GM12801 (cell line): ENCODE measurements around the gene SLC12A7.

ENCODE experiments used
- CTCF ChIP-seq: IDR thresholded peaks from one replicate; pipeline ENCODE4 v1.5.1; 2011; ENCODE audit warnings: control low read depth; ENCODE audit not compliant: insufficient read length; ENCODE audit errors: extremely low read depth

Gene SLC12A7

GRCh38 chr5:1079961-1080360, 31.9 kb downstream of the SLC12A7 start:
- TF ChIP-seq CTCF, result no peak

GRCh38 chr5:1079486-1079885, 32.4 kb downstream of the SLC12A7 start:
- TF ChIP-seq CTCF, result no peak

GRCh38 chr5:1078851-1079250, 33.0 kb downstream of the SLC12A7 start:
- TF ChIP-seq CTCF, result no peak

GRCh38 chr5:1078206-1078605, 33.7 kb downstream of the SLC12A7 start:
- TF ChIP-seq CTCF, result no peak

- no peak for TF ChIP-seq CTCF
Observed at GRCh38 chr5:1077491-1078020, 34.3 kb downstream of the SLC12A7 start.

- TF ChIP-seq CTCF, result no peak
Observed at GRCh38 chr5:1077026-1077425, 34.8 kb downstream of the SLC12A7 start.

- no peak for TF ChIP-seq CTCF
Observed at GRCh38 chr5:1076406-1076805, 35.5 kb downstream of the SLC12A7 start.

- no peak for TF ChIP-seq CTCF
Observed at GRCh38 chr5:1075931-1076330, 35.9 kb downstream of the SLC12A7 start.
